ENCODE measurements around the gene TLX2. TPM values are rescaled to one million over a fixed set of nuclear protein-coding genes. Genes with fewer than 3 reads are reported as not detected.
A peak's percentile ranks its signal among the peaks of the same experiment; 100 is the strongest.

TLX2 gene
- total and polyA plus RNA-seq, 2 of the 13 experiments (the other 11 are each of a cell fraction or from before 2014, with no cell fraction given), result 0.05 to 0.20 TPM

DNA sequence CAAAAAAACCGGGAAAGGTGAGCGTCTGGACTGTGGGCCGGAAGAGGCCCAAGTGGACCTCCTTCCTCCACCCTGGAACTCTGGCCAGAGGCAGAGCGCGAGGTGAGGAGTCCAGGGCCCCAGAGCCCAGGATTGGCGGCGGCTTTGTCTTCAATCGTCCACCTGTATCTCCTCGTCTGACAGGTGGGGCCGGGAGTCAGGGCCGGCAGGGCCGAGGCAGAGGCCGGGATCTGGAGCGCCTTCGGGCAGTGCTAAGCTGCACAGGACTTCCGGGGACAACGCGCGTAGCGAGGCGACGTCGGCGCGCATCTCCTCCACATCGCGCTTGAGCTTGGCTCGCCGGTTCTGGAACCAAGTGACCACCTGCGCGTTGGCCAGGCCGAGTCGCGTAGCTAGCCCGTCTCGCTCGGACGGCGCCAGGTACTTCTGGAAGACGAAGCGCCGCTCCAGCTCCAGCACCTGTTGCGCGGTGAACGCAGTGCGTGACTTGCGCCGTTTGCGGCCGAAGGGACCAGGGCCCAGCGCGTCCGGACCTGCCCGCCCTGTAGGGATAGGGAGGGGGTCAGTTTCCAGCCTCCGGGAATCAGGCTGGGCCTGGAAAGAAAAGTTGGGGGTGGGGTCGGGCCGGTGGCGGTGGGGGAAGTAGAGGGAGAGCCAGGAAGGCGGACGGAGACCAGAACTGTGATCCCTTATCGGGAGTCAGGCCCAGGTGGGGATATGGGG lies 16.3 kb upstream of the TLX2 start (continued):
- TF ChIP-seq, protein P1, sequence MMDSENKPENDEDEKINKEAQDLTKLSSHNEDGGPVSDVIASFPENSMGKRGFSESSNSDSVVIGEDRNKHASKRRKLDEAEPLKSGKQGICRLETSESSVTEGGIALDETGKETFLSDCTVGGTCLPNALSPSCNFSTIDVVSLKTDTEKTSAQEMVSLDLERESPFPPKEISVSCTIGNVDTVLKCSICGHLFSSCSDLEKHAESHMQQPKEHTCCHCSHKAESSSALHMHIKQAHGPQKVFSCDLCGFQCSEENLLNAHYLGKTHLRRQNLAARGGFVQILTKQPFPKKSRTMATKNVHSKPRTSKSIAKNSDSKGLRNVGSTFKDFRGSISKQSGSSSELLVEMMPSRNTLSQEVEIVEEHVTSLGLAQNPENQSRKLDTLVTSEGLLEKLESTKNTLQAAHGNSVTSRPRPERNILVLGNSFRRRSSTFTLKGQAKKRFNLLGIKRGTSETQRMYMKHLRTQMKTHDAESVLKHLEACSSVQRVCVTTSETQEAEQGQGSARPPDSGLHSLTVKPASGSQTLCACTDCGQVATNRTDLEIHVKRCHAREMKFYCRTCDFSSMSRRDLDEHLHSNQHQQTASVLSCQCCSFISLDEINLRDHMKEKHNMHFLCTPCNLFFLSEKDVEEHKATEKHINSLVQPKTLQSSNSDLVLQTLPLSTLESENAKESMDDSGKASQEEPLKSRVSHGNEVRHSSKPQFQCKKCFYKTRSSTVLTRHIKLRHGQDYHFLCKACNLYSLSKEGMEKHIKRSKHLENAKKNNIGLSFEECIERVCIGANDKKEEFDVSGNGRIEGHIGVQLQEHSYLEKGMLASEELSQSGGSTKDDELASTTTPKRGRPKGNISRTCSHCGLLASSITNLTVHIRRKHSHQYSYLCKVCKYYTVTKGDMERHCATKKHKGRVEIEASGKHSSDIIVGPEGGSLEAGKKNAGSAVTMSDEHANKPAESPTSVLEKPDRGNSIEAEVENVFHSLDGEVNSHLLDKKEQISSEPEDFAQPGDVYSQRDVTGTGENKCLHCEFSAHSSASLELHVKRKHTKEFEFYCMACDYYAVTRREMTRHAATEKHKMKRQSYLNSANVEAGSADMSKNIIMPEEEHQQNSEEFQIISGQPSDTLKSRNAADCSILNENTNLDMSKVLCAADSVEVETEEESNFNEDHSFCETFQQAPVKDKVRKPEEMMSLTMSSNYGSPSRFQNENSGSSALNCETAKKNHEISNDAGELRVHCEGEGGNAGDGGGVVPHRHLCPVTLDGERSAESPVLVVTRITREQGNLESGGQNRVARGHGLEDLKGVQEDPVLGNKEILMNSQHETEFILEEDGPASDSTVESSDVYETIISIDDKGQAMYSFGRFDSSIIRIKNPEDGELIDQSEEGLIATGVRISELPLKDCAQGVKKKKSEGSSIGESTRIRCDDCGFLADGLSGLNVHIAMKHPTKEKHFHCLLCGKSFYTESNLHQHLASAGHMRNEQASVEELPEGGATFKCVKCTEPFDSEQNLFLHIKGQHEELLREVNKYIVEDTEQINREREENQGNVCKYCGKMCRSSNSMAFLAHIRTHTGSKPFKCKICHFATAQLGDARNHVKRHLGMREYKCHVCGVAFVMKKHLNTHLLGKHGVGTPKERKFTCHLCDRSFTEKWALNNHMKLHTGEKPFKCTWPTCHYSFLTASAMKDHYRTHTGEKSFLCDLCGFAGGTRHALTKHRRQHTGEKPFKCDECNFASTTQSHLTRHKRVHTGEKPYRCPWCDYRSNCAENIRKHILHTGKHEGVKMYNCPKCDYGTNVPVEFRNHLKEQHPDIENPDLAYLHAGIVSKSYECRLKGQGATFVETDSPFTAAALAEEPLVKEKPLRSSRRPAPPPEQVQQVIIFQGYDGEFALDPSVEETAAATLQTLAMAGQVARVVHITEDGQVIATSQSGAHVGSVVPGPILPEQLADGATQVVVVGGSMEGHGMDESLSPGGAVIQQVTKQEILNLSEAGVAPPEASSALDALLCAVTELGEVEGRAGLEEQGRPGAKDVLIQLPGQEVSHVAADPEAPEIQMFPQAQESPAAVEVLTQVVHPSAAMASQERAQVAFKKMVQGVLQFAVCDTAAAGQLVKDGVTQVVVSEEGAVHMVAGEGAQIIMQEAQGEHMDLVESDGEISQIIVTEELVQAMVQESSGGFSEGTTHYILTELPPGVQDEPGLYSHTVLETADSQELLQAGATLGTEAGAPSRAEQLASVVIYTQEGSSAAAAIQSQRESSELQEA (CRISPR knock-in tag; IDR thresholded peaks at IDR 0.05; ENCODE audit: not compliant biosample characterization), result no peak
- TF ChIP-seq ZNF317 (CRISPR knock-in tag; IDR thresholded peaks at IDR 0.05) (no peak), ZFP41 (CRISPR knock-in tag; IDR thresholded peaks at IDR 0.05; ENCODE audit: borderline replicate concordance) (0 out of 2 replicates have a peak, but pooled peaks have one; percentile 63), NR2F6 (IDR thresholded peaks at IDR 0.05) (no peak), NR2F6 (CRISPR knock-in tag; IDR thresholded peaks at IDR 0.05) (0 out of 2 replicates have a peak, but pooled peaks have one; percentile 17), NCOR1 (IDR thresholded peaks at IDR 0.05; ENCODE audit: borderline replicate concordance, low read length) (no peak), ZNF331 (CRISPR knock-in tag; IDR thresholded peaks at IDR 0.05) (no peak), NFYC (CRISPR knock-in tag; IDR thresholded peaks at IDR 0.05) (no peak), ZNF10 (CRISPR knock-in tag; IDR thresholded peaks at IDR 0.05; ENCODE audit: borderline replicate concordance, low read depth) (no peak), ZSCAN21 (CRISPR knock-in tag; IDR thresholded peaks at IDR 0.05; ENCODE audit: borderline replicate concordance) (no peak; the same call in 1 of the 2 replicates), TEAD3 (CRISPR knock-in tag; optimal IDR thresholded peaks at IDR 0.05; ENCODE audit: borderline replicate concordance) (no peak), ZFY (CRISPR knock-in tag; IDR thresholded peaks at IDR 0.05) (peak; percentile 59; the same call in 1 of the 2 replicates), THYN1 (CRISPR knock-in tag; IDR thresholded peaks at IDR 0.05; ENCODE audit: borderline replicate concordance, low read depth) (no peak; the same call in 1 of the 2 replicates), ZNF383 (CRISPR knock-in tag; IDR thresholded peaks at IDR 0.05; ENCODE audit: borderline replicate concordance) (no peak)
- TF ChIP-seq, protein P2, sequence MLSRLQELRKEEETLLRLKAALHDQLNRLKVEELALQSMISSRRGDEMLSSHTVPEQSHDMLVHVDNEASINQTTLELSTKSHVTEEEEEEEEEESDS (CRISPR knock-in tag; IDR thresholded peaks at IDR 0.05; ENCODE audit: borderline replicate concordance), result no peak
- TF ChIP-seq, protein P3, sequence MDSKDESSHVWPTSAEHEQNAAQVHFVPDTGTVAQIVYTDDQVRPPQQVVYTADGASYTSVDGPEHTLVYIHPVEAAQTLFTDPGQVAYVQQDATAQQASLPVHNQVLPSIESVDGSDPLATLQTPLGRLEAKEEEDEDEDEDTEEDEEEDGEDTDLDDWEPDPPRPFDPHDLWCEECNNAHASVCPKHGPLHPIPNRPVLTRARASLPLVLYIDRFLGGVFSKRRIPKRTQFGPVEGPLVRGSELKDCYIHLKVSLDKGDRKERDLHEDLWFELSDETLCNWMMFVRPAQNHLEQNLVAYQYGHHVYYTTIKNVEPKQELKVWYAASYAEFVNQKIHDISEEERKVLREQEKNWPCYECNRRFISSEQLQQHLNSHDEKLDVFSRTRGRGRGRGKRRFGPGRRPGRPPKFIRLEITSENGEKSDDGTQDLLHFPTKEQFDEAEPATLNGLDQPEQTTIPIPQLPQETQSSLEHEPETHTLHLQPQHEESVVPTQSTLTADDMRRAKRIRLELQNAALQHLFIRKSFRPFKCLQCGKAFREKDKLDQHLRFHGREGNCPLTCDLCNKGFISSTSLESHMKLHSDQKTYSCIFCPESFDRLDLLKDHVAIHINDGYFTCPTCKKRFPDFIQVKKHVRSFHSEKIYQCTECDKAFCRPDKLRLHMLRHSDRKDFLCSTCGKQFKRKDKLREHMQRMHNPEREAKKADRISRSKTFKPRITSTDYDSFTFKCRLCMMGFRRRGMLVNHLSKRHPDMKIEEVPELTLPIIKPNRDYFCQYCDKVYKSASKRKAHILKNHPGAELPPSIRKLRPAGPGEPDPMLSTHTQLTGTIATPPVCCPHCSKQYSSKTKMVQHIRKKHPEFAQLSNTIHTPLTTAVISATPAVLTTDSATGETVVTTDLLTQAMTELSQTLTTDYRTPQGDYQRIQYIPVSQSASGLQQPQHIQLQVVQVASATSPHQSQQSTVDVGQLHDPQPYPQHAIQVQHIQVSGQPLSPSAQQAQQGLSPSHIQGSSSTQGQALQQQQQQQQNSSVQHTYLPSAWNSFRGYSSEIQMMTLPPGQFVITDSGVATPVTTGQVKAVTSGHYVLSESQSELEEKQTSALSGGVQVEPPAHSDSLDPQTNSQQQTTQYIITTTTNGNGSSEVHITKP (CRISPR knock-in tag; IDR thresholded peaks at IDR 0.05; ENCODE audit: low read depth), result no peak

Data from HepG2 (cell line).